HL-60 (cell line): ENCODE data around the gene MSMO1. TPM values are rescaled to one million over a fixed set of nuclear protein-coding genes. Genes with fewer than 3 reads are reported as not detected.

Experiments
- DNase-seq, 2 experiments: peaks; one replicate each; pipeline ENCODE4 v3.0.0-alpha.2; 2010 to 2020; ENCODE audit warnings: low read depth in 1 of 2, low spot score in 1 of 2
- H3K27ac ChIP-seq: fragments of 250-450 bp; sonication (Bioruptor Pico); replicated peaks from 2 replicates; pipeline ENCODE4 v1.5.1; 2020; ENCODE audit warnings: mild to moderate bottlenecking, moderate library complexity
- H3K27me3 ChIP-seq: fragments of 250-450 bp; sonication (Bioruptor Pico); 2 replicates; pipeline ENCODE4 v1.5.1; 2021; ENCODE audit warnings: mild to moderate bottlenecking, moderate library complexity; ENCODE audit not compliant: insufficient read depth, poor library complexity, severe bottlenecking
- H3K4me3 ChIP-seq: replicated peaks from 2 replicates; pipeline ENCODE4 v1.5.1; 2011; ENCODE audit warnings: mild to moderate bottlenecking, control low read depth, low read length; ENCODE audit not compliant: insufficient read depth
- GABPA ChIP-seq: IDR thresholded peaks from 2 replicates; pipeline ENCODE4 v1.6.1; 2012; ENCODE audit warnings: low read depth
- POLR2AphosphoS5 ChIP-seq: IDR thresholded peaks from 2 replicates; pipeline ENCODE4 v1.6.1; 2012; ENCODE audit warnings: low read depth
- SPI1 ChIP-seq: IDR thresholded peaks from 2 replicates; pipeline ENCODE4 v1.6.1; 2012; ENCODE audit warnings: low read depth, mild to moderate bottlenecking, borderline replicate concordance
- microRNA-seq: library from miRNA; unstranded; fragments of <30 nt; microRNA quantifications from one replicate; pipeline ENCODE4, GENCODE V29; 2018
- TF ChIP-seq, protein P1 (sequence below): IDR thresholded peaks from one replicate; pipeline ENCODE4 v1.5.1; 2011; ENCODE audit warnings: low read length, control low read depth, inconsistent platforms; ENCODE audit not compliant: insufficient read depth
- TF ChIP-seq, protein P2 (sequence below): IDR thresholded peaks from 2 replicates; pipeline ENCODE4 v1.6.1; 2012; ENCODE audit warnings: low read depth; ENCODE audit not compliant: insufficient replicate concordance

MSMO1 gene

DNA sequence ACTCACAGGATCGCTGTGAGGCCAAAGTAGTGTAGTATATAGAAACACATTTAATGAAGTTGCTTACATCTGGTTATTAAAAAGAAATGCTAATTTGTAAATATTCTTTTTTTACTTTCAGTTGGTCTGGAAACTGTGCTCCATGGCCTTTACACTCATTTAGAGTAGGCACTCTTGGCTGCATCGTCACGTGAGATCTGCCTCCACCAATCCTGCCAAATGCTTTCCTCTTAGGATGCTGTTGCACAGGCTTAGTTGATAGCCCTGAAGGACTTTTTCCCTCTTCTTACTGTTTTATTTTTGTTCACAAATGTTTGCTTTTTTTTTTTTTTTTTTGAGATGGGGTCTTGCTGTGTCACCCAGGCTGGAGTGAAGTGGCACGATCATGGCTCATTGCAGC is 57.7 kb downstream of the MSMO1 start:
- Histone ChIP-seq H3K27me3 (peaks cover 9% of the 10 kb centered on the region), H3K27ac (no peak overlapping the region), H3K4me3 (no peak overlapping the region)
- no peak for TF ChIP-seq SPI1
- TF ChIP-seq, protein P1, sequence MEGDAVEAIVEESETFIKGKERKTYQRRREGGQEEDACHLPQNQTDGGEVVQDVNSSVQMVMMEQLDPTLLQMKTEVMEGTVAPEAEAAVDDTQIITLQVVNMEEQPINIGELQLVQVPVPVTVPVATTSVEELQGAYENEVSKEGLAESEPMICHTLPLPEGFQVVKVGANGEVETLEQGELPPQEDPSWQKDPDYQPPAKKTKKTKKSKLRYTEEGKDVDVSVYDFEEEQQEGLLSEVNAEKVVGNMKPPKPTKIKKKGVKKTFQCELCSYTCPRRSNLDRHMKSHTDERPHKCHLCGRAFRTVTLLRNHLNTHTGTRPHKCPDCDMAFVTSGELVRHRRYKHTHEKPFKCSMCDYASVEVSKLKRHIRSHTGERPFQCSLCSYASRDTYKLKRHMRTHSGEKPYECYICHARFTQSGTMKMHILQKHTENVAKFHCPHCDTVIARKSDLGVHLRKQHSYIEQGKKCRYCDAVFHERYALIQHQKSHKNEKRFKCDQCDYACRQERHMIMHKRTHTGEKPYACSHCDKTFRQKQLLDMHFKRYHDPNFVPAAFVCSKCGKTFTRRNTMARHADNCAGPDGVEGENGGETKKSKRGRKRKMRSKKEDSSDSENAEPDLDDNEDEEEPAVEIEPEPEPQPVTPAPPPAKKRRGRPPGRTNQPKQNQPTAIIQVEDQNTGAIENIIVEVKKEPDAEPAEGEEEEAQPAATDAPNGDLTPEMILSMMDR: no peak
- TF ChIP-seq POLR2AphosphoS5: no peak
- no peak for TF ChIP-seq GABPA
- TF ChIP-seq, protein P2, sequence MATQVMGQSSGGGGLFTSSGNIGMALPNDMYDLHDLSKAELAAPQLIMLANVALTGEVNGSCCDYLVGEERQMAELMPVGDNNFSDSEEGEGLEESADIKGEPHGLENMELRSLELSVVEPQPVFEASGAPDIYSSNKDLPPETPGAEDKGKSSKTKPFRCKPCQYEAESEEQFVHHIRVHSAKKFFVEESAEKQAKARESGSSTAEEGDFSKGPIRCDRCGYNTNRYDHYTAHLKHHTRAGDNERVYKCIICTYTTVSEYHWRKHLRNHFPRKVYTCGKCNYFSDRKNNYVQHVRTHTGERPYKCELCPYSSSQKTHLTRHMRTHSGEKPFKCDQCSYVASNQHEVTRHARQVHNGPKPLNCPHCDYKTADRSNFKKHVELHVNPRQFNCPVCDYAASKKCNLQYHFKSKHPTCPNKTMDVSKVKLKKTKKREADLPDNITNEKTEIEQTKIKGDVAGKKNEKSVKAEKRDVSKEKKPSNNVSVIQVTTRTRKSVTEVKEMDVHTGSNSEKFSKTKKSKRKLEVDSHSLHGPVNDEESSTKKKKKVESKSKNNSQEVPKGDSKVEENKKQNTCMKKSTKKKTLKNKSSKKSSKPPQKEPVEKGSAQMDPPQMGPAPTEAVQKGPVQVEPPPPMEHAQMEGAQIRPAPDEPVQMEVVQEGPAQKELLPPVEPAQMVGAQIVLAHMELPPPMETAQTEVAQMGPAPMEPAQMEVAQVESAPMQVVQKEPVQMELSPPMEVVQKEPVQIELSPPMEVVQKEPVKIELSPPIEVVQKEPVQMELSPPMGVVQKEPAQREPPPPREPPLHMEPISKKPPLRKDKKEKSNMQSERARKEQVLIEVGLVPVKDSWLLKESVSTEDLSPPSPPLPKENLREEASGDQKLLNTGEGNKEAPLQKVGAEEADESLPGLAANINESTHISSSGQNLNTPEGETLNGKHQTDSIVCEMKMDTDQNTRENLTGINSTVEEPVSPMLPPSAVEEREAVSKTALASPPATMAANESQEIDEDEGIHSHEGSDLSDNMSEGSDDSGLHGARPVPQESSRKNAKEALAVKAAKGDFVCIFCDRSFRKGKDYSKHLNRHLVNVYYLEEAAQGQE: no peak
- no peak for DNase-seq

DNA sequence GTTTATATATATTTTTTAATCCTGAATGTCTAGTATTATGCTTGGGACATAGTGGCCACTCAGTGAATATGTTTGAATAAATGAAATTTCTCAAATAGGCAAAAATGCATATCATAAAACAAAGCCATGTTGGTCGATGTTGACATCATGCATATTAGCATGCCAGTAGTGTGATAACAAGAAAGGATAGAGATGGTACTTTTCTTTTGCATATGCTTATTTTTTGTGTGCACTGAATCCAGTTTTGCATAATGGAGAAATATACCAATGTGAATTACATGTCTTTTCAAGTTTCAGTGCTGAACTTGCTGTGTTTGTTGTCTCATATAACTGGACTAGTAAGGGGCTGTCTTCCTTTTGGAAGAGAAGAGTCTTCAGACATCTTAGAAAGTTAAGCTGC is 58.9 kb downstream of the MSMO1 start:
- H3K27ac ChIP-seq: no peak overlapping the region
- no peak for DNase-seq
- TF ChIP-seq, protein P1: no peak
- TF ChIP-seq GABPA (no peak), SPI1 (no peak)
- TF ChIP-seq, protein P2: no peak

DNA sequence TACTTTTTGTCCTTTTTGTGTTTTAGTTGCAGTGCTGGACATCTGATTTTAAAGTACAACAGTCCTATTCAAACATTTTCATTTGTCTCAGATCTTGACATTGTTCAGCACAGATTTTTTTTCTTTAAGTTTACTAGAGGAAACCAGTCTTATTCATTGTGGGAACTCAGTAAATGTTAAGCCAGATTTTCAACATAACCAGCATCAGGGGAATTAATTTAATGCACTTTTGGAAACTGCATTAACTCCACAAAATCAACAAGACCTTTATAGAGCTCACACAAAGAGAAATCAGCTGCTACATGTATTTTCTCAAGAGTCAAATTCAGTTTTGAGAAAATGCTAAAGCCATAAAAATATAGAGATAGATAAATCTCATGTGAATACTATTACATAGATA is 61.3 kb downstream of the MSMO1 start:
- H3K27ac ChIP-seq: no peak overlapping the region
- TF ChIP-seq SPI1: no peak
- TF ChIP-seq POLR2AphosphoS5: no peak
- TF ChIP-seq GABPA: no peak
- no peak for DNase-seq
- H3K27me3 ChIP-seq: peaks cover 2% of the 10 kb centered on the region
- no peak overlapping the region for H3K4me3 ChIP-seq

More for the DNA sequence above, 58.9 kb downstream of the MSMO1 start:
- no peak overlapping the region for H3K4me3 ChIP-seq
- peaks cover 4% of the 10 kb centered on the region for H3K27me3 ChIP-seq

Small RNA genes lying within 50 kb of the gene (microRNA-seq; reads per million reads assigned to microRNA genes)
- not detected for gene MIR578
